GM18498 (cell line): ENCODE results near the gene RAD51B.

Experiments used
- ATAC-seq: cut with Tn5 transposase; IDR thresholded peaks from one replicate; pipeline ENCODE4 v1.9.1; 2021; ENCODE audit warnings: mild to moderate bottlenecking, moderate library complexity; ENCODE audit not compliant: unreplicated experiment

The RAD51B gene

DNA sequence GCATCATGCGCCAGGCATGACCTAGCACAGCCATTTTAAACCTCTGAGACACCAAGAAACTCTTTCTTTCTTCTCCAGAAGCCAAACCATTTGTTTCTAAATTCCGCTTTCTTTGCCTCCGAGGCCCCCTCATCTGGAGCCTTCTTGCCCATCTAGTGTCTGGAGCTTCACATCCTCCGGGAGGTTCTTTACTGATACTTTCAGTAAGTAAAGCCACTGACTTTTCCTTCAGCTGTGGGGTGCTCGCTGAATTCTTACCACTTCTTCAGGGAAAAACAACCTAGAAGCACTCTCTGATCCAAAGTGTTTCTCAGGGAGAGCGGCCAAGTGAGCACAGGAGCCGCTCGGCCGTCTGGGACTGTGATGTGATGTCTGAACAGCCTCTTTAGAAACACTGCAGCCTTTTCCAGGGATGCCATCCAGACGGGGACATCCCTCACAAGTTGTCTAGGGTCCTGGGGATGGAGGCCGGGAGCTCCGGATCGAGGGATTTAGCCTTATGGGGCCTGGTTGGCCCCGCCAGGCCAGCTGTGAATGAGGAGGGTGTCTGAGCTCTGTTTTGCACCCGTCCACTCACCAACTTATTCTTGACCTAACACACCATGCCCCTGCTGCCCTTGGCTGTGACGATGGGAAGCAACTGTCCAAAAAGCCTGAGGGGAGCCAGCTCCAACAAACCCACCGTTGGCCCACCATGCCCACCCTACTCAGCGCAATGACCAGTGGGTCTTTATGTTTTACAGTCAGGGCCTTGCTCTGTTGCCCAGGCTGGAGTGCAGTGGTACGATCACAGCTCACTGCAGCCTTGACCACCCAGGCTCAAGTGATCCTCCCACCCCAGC, 812.7 kb downstream of the RAD51B start:
- ATAC-seq, result no peak

DNA sequence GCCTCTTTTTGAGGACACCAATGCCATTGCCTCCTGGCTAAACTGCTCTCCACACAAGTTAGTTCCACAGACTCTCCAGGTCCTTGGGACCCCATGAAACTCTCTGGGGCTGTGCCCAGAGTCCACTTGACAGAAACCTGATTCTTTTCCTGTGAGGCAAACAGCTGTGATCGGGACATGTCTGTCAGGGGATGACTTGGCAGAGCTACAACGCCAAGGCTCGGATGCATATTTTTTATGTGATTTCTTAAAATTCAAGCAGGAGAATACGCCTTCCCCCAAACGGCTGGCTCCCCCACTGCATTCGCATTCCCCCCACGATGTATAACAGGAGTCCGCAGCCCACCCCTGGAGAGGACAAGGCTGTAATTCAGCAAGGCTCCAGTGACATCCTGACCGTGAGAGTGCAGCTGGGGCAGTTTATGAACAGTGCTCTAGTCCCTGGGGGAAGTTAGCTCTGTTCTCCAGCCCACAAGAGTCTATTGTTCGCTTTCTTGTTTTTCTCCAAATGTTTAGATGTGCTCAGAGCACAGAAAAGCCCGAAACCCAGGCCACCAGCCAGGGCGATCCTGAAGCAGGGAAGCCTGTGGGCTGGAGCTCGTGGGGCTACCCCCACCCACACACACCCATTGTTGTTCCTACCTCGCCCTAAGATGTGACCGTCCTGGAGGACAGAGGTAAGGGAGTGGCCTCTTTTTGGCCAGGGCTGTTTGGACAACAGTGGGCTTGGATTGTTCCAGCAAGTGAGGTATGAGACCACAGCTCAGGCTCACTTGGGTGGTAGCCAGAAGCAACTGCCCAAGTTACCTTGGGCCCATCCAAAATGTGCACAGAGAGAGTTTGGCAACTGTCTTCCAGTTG, 813.8 kb downstream of the RAD51B start:
- no peak for ATAC-seq

GRCh38 chr14:68634332-68634731, 814.8 kb downstream of the RAD51B start:
- no peak for ATAC-seq

DNA sequence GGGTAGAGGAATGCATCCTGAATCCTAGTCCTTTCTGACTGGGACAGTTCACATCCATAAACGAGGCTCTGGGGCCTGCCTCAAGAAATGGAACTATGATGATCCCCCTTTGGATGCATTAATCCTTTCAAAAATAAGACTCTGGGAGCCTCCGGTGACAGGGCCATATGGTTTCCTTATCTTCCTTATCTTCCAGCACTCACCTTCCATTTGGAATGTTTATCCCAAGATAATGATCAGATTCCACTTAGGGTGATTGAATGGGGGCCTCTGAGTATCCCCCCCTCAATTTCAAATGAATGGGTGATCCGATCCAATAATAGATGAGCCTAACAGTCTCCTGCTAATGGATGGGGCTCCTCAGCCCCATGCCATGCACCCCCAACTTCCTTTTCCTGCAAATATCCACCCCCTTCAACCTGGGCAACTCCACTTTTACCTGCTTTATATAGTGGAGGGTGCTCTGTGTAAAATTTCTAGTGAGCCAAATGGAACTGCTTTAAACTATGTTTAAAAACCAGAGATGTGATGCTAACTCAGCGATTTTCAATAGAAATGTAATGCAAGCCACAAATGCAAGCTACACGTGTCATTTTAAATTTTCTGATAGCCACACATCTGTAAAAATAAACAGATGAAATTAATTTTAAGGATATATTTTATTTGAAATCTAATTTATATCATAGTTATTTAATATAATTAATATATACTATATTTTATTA, 815.5 kb downstream of the RAD51B start:
- ATAC-seq, result no peak

DNA sequence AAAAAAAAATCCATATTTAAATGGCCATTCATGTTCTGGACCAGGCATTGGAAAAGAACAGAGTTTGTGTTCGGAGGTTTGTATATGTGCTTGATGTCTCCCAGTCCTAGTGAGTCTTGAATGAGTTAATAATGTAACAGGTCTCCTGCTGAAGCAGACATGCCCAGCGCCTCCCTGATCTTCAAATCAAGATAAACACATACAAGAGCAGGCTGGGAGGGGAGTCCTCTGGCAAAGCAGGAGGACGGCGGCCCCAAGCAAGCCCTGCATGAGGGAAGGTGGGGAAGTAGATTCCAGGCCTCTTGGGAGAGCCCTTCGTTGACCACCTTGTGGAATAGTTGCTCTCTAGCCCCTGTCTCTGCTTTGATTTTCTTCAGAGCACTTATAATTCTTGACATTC, 817.0 kb downstream of the RAD51B start:
- ATAC-seq, result no peak

DNA sequence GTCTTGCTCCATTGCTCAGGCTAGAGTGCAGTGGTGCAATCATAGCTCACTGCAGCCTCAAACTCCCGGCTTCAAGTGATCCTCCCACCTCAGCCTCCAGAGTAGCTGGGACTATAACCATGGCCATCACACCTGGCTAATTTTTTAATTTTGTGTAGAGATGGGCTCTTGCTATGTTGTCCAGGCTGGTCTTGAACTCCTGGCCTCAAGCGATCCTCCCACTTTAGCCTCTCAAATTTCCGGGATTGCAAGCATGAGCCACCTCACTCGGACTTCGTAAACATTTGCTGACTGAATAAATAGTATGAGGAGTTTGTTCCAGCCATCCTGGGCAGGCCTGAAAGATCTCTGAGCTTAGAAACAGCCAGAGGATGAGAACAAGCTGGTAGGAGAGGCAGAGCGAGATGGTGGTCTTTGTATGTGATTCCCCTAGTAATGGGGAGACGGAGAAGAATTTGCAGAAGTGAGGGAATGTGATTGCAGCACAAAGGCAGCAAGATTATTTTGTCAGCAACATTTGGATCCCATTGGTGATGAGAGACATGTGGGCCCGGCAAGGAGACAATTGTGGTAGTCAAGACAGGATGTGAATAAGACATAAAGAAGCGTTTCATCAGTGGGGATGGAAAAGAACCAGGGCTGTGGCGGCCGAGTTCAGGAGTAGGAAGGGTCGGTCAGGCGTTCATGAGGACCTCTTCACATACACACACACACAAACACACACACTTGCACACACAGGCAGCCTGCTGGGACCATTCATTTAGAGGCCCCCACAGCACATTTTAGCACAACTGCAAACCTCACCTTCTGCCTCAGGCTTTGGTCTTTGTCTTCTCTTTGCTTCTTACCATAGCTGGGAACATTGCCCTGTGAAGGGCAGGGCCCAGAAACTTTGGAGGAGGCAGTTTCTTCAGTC, 817.8 kb downstream of the RAD51B start:
- ATAC-seq, result no peak

GRCh38 chr14:68638141-68638999, 818.8 kb downstream of the RAD51B start:
- ATAC-seq, result no peak

DNA sequence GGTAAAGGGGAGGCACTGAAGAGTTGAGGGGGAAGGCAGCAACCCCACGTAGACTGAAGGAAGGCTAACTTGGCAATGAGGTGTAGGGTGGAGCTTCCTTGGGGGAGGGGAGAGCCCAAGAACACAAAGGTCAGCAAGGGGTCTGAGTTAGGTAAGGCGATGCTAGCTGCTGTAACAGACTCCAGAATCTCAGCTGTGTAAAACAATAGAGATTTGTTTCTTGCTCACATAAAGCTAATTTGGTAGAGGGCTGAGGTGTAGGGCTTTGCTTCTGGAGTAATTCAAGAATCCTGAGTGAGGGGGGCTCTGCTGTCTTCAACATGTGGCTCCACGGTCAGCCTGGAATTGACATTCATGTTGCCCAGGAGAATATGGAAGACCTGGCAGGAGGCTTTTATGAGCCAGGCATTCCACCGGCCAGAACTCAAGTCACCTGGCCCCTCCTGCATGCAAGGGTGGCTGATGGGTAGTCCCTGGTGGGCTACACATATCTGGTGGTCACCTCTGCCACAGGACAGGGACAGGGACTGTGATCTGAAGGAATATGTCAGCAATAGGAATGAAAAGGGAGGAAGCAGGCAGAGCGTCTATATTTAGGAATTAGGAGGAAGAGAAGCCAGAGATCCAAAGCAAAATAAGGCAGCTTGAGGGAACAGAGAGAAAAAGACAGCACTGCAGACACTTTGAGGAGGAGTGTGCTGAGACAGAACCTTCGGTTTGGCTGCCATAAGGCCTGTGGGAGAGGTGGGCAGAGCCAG, 819.6 kb downstream of the RAD51B start:
- no peak for ATAC-seq

GRCh38 chr14:68639758-68640574, 820.4 kb downstream of the RAD51B start:
- no peak for ATAC-seq

DNA sequence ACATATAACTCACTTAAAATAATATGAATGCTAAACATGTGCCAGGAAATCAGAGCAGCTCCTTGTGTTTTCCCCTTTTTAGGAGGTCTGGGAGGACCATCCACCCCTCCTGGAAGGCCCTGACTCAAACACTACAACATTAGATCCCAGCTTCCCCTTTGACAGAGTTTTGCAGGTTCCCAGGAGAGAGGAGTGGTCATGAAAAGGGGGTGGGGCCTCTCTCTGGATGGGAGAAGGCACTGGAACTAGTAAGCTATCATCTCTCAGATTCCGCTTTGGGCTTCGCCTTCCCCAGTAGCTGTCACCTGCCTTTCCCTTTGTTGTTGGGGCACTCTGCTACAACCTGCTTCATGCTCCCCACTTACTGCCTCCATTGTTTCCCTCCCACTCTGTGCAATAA, 824.1 kb downstream of the RAD51B start:
- ATAC-seq, result no peak

DNA sequence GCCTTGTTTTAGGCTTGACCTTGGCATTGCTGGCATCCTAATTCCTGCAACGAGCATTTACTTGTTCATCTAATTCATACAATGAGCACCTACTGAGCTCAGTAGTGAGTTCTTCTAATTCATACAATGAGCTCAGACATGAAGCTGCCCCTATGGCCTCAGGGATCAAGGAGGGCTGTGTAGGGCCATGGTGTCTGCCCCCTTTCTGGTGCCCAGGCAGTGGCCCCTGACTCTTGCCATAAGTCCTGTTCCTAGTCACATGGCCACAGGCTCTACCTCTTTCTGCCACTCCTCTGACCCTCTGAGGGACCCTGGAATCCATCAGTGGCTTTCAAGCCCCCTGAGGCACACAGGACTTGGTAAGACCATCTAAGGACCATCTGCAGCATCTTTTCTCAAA, 824.5 kb downstream of the RAD51B start:
- ATAC-seq, result no peak

GRCh38 chr14:68645371-68645770, 825.8 kb downstream of the RAD51B start:
- no peak for ATAC-seq

DNA sequence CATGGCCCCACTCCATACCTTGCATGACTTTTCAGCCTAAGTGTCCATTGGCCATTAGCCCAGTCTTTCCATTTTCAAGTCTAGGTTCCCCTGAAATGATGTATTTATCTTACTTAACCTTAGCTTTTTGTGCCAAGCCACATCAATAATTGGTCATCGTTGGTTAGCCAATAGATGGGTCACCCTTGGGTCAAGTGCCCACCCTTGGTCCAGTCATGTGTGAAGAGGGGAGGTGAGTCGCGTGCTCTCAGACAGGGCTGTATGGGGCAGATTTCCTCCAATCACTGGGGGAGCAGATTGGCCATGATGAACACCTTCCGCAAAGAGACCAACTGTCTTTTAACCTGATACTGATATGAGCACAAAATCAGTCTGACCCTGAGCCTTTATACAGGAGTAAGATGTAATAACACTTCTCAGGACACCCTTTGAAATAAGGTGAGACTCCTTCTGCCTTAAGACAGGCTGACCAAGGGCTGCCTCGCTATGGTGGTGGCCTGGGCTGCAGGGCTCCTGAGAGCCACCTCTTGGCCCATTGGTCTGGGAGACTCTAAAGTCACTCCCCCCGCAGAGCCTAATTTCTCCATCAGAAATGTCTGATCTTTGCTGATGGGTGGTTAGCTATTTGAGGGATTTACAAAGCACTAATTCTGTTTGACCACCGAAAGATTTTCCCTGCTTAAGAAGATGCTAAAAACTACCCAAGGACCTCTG, 830.1 kb downstream of the RAD51B start:
- no peak for ATAC-seq

- ATAC-seq, result no peak
Measured at GRCh38 chr14:68650404-68650994, 830.9 kb downstream of the RAD51B start.

DNA sequence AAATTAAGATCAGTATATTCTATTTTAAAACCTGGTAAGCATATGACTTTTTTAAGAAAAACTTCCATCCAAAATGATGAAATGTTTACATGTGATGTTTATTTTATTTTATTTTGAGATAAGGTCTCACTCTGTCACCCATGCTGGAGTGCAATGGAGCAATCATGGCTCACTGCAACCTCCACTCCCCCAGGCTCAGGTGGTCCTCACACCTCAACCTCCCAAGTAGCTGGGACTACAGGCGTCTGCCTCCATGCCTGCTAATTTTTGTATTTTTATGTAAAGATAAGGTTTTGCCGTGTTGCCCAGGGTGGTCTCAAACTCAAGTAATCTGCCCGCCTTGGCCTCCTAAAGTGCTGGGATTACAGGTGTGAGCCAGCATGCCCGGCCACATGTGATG, 831.5 kb downstream of the RAD51B start:
- ATAC-seq, result no peak

DNA sequence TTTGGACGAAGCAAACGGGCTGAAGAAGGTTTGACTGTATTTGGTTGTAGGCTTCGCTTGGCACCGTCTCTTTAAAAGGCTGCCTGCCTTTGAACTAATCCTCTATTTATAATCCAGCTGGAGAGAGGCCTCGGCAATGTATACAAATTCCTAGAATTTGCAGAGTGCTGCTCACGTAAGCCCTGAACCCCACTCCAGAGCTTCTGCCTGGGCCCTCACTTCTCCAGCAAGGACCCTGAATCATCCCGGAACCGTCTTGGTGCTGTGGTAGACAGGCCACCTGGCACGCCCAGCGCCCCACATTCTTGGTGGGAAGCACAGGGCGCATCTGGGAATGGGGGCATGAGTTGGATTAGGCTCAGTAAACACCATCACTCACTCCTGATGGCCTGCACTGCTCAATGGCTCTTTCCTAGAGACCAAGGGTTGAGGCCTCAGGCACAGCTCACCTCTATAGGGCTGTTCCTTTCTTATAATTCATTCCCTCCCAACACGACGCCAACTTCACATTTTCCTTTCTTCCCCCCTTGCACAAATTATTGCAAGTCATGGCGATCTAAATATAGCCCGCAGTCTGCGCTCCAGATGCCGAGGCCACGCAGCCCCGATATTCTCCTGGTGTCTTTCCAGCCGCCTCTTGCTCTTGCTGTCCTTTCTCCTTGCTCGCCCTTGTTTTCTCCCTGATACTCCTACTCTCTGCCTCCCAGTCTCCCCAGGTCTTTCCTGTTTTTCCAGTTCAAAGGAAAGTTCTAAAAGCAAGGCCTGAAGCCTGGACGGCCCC, 832.3 kb downstream of the RAD51B start:
- ATAC-seq, result no peak
